ENCODE results near the gene SH2D4B.

Gene SH2D4B

DNA sequence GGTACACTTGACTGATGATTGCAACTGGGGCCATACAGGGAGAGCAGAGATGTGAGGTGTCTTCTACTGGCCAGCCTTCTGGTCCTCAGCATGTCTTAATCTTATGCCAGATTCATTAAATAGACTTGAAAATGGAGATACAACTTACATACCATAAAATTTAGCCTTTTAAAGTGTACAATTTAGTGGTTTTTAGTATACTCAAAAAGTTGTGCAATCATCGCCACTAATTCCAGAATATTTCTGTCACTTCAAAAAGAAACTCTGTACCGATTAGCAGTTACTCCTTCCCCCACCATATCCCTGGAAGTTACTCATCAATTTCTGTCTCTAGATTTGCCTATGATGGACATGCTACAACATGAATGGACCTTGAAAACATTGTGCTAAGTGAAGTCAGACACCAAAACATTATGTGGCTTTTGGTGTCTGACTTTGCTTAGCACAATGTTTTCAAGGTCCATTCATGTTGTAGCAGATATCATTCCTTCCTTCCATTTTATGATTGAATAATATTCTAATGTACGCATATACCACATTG, 53.0 kb downstream of the SH2D4B start:
- no peak for DNase-seq (ENCODE audit: low spot score)

DNA sequence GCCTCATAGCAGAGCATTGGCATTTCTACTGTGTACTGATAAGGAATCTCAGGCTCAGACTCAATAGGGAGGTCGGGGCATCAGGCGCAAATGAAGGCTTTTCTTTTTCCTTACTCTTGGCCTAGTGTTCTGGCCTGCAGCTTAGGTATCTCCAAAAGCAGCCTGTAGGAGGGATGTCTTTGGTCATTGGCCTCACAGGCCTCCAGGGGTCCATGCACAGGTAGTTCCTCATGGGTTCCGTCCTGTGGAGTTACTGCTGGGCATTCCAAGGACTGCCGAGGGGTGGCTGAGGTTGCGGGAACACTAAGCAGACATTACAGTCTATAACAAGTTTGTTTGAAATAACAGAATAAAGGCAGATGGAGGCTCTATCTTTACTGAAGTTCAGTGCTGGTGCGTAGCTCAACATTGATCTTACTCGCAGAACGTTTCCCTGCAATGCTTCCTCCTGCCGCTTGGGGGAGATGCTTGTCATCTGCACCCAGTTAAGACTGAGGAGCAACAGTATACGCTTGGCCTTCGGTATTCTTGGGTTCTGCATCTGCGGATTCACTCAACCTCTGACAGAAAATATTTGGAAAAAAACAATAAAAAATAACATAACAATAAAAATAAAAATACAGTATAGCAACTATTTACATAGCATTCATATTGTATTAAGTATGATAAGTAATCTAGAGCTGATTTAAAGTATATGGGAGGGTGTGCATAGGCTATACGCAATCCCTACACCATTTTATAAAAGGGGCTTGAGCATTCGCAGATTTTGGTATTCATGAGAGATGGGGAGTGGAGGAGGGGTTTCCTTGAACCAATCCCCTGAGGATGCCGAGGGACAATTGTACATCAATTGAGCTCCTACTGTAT, 58.9 kb downstream of the SH2D4B start:
- no peak for DNase-seq (ENCODE audit: low spot score)

DNA sequence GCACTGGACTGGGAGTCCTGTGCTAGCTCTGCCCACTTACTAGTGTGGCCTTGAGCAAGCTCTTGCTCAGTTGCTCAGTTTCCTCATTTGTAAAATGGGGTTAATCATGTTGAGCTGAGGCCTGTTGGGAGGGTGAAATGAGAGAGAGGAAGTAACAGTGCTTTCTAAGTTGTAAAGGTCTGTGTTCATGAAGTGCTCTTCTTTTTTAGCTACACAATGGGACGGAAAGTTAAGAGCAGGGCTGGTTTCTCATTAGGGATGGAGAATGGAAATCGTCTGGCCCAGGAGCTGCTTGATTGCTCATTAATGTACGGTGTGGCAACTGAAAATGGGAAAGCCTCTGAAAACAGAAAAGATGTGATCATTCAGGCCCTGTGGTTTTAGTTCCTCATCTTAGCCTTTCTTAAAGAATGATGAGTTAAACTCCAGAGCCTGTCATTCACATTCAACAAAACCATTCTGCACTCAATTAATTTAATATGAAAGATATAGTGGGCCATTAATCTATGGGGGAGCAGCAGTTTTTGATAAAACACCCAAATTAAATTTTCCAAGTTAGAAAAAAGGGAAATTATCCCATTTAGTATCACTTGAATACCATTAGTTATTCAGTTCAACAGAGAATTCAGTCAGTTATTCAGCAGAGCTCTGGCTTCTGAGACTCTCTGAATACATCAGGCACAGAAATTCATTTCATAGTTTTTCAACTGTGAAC, 60.5 kb downstream of the SH2D4B start:
- DNase-seq (ENCODE audit: low spot score) = peak; percentile 23

DNA sequence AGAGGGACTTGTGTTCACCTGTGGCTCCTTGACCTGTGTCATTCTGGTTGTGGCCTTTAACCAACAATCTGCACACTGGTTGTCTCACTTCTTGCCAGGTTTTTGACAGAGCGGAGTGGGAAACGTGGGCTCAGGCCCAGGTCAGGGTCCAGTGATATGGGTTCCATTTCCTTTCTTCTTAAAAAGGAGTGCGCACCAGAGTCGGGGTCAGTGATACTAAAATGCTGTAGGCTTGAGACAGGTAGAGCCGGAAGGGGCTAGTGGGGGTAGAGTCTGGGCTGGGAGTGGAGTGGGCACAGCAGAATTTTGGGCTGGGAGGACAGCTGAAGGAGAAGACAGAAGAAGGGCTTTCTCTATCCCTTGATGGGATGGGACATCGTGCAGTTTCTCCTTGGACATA, 61.2 kb downstream of the SH2D4B start:
- DNase-seq (ENCODE audit: low spot score) = no peak

DNA sequence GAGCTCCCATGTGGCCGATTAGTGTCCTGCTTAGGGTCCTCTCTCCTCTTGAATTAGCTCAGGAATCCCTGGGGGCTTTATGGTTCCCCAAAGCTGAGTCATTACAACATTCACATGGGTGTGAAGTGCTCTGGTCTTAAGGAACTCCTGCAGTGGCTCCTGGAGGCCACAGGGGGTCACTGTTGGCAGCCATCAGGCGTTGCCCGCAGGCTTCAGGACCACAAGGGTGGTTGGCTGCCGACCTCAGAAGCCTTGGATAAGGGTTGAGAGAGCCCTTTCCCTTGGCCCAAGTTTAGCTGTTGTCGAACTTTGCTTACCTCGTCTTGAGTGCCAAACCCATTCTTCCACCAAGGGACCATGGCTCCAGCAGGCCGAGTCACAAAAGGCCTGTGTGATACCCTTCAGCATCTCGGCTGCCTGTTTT, 61.7 kb downstream of the SH2D4B start:
- peak; percentile 28 for DNase-seq (ENCODE audit: low spot score)

DNA sequence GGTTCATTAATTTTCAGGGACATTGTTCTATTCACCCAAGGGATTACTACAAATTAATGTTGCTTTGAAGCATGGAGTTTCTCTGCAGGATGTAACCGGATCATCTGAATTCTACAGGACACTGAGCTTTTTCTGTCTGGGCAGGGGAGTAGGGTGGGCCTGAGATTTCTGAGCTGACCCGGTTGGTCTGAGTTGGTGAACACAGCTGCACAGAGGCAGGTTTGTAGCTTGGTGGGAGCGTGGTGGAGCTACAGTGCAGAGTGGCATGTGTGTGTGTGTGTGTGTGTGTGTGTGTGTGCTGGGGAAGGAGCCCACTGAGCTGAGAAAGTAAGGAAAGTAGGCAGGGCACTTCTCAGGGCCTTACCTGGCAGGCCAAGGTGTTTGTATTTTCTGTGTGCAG, 62.6 kb downstream of the SH2D4B start:
- DNase-seq (ENCODE audit: low spot score) = no peak

DNA sequence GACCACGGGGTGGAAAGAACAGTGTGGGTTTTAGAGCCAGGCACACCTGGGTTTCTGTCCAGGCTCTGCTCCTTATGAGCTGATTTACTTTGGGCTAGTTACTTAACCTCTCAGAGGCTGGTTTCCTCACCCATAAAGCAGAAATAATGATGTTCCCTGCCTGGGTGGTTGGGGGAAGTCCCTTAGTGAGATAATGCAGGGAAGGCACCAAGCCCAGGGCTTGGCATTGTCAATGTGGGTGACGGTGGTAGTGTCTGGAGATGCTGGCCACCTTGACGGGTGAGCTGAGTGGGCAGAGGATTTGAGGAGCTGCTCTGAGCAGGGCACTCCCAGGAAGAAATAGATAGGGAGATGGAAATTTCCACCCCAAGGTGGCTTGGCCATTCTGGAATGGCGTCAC, 65.2 kb downstream of the SH2D4B start:
- DNase-seq (ENCODE audit: low spot score) = no peak

DNA sequence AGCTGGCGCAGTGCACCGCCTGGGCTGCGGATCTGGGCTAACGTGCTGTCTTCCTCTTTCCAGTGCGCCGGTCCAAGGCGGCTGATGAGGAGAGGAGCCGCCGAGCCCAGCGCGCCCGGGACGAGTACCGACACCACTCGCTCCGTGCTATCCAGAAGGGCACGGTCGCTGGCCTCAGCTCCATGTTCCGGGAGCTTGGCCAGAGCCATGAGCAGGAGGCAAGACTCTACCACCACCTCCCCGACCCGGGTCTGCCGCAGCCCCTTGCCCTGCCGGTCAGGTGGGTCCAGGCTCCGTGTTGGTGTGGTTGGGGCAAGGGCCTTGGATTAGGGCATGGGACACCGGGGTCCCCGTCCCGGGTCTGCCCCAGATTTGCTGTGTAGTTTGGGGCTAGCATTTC, 65.8 kb downstream of the SH2D4B start:
- no peak for DNase-seq (ENCODE audit: low spot score)

DNA sequence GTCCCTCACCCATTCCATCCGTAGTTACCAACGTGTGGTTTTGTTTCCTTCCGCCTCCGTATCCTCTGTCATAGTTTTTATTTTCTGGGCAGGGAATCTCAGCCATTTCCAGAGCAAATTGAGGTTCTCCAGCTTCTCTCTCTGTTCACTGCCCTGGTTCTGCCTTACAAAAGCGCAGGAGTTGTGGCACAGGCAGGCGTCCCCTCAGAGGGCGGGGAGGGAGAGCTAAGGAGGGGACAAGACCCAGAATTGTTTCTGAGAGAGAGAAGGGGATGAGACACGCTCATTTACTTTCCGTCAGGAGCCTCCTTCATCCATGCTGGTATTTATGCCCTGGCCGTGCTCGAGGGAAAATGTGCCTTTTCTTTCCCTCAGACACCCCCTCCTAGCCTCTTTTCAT, 71.0 kb downstream of the SH2D4B start:
- no peak for DNase-seq (ENCODE audit: low spot score)

DNA sequence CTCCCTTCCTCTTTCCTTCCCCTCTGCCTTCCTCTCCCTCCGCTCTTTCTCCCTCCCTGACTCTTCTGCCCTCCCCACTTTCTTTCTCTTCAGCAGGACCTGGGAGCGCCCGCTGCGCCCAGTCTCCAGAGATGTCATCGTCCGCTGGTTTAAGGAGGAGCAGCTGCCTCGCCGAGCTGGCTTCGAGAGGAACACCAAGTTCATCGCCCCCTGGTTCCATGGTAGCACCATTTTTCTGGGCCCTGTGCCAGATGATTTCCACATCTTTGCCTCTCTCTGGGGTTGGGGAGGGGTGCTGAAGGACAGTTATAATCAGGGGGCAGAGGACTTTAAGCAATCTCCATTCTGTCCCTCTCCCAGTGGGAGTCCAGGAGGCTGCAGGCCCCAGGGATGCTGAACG, 71.6 kb downstream of the SH2D4B start:
- no peak for DNase-seq (ENCODE audit: low spot score)

DNA sequence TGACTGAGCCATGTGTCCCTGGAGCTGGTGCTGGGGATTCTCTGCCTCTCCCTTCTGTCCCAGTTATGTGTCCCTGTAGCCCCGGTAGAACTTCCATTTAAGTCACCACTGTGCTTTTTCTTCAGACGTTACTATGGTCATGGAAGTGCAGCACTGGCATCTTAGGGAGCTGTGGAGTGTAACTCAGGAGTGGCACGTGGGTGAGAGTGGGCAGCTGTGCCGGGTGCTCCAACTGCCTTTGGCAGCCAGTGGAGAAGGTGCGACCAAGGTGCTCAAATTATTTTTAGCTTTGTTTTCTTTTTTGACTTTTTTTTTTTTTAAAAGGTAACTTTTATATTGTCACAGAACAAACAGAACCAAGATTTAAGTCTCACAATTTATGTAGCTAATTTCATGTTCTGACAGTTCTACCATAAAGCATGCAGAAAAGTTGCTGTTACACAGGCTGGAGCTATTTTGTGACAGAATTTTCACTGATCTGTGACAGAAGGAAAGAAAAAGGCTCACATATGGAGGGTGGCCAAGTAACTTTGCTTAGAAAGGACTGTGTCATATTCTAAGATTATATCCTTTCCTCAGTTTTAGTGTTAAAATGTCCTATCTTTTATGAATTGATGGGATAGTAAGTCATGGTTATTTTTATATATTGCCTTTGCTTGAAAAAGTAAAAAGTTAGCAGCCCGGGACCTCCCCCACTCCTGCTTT, 73.9 kb downstream of the SH2D4B start:
- no peak for DNase-seq (ENCODE audit: low spot score)

DNA sequence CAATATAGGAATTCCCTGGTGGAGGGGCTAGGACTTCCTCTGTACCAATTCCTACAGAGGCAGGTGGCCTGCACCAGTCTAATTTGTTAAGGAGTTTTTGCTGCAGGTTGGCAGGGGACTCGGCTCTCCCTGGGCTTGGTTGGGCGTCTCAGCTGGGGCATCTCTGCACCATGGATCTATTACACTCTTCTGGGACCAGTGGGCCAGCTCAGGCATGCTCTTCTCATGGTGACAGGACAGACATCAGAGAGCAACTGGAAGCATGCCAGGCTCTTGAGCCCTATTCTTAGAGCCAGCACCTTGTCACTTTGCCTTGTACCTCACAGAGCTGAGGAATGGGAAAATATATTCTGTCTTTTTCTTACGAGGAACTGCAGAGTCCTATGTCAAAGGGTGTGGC, 74.6 kb downstream of the SH2D4B start:
- DNase-seq (ENCODE audit: low spot score) = no peak

DNA sequence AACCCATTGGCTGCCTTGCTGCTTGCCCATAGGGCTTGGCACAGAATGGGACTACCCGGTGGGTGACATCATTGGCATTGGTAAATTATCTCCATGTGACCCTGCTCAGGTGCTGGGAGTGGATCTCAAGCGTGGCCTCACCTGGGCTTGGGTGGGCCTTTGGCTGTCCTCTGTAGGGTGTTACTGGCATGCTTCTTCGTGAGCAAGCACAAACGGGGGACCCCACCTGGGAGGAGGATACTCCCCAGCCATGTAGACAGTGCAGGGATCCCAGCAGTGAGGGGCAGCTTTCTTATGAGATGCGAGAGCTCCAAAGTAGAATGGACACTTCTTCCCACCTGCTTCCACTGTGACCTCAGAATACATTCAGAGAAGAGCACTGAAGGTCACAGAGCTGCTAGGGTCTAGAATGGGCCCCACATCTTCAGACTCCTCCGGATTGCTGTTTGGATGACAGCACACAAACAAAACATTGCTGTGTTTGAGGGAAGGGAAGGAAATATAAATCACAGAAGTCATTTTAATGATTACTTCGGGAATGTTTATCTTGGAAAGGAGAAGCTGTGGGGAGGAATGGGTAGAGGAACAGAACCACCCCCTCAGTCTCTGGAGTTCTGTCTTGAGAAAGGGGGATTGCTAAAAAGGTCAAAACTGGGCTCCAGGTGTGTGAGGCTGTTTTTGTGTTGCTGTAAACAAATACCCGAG, 75.9 kb downstream of the SH2D4B start:
- no peak for DNase-seq (ENCODE audit: low spot score)

DNA sequence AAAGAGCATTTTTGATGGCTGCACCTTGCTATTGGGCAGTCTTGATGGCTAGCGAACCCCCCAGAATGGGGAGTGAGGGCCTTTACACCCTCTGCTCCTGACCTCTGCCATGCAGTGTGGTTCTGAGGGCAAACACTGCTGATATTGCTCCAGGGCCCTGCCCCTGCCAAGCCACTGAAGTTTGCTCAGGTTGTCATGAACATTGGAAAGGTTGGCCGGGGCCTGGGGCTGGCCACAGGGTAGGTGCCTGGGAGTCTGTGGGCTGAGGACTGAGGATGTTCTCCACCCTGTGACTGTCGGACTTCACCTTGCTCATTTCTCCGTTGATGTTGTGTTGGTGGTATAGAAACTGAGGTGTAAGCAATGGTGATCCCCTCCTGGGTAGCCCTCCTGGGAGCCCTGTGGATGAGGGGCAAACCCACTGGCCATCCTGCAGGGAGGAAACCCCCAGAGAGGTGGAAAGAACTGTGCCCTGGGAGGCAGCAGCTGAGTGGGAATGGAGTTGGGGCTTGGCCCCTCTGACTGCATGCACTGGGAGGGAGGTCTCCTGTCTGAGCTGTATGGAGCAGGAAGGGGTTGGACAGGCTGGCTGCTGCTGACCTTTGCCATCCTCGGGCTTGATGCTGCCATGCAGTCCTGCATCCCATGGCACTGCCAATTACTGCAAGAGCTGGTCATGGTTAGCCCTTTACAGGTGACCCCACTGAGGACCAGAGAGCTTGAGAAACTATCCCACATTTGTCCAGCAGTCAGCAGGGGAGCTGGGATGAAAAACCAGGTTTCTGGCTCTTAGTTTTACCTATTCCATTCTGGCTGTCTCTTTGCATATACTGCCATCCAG, 77.1 kb downstream of the SH2D4B start:
- no peak for DNase-seq (ENCODE audit: low spot score)

DNA sequence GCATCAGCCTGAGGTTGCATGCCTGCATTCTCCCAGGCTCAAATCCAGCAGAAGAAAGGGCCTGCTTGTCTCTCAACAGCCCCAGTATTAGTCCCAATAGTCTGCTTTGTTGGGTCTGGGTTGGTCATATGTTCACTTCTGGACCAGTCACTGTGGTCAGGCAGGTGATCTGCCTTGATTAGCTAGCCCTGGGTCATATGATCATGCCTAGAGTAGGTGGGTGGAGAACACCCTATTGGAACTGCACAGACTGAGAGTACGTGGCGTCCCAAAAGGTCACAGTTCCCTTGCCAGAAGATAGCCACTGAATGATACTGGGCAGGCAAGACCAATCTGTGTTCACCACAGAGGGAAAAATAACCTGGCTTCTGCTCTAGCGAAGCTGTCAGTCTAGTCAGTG, 80.1 kb downstream of the SH2D4B start:
- no peak for DNase-seq (ENCODE audit: low spot score)

DNA sequence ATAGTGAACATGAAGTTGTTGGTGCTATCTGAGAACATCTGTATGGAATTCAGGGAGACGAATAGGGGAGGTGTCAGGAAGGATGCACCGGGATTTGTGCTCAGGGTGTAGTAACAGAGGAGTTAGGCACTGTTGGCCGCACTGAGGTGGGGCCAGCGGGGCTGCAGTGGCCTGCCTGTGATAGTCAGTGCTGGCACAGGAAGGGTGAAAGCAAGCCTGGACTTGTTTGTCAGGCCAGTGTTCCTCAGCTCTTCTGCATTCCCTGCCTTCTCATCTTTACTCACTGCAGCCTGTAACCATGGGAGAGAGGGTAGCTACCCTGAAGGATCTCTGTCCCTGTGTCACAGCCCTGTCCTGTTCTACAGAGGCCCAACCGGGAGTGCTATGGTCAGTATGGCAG, 81.3 kb downstream of the SH2D4B start:
- no peak for DNase-seq (ENCODE audit: low spot score)

DNA sequence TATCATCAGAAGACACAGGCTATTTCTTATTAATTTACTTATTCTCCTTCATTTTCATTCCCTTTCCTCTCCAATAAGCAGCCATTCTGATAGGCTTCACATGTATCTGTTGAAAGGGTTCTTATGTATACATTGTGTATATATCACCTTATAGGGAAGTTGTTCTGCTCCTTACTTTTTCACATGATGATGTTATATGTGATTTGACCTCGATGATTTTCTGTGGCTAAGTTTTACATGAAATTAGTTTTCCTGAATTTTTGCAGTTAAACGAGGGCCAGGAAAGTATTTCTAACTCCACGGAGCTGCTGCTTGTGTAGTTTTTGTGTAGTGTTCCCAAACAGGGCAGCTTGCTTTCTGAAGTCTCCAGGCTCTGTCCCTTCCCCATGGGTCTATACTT, 84.5 kb downstream of the SH2D4B start:
- DNase-seq (ENCODE audit: low spot score) = no peak

DNA sequence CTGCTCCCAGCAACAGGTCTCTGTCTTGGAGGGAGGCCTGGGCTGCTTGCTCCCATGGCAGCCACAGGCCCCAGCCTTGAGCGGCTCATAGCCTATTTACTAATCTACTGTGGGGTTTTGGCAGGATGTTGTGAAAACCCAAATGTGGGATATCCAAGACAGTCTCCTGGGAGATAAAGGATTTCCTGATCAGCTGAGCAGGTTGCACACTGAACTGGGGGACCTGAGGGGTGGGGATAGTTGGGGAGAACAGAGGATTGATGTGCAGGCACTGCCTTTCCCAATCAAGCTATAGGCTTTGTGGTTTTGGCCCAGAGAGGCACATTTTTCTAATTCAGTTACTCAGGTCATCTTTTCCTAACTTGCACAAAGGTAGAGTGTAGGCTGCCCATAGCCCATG, 92.6 kb downstream of the SH2D4B start:
- DNase-seq (ENCODE audit: low spot score) = no peak

DNA sequence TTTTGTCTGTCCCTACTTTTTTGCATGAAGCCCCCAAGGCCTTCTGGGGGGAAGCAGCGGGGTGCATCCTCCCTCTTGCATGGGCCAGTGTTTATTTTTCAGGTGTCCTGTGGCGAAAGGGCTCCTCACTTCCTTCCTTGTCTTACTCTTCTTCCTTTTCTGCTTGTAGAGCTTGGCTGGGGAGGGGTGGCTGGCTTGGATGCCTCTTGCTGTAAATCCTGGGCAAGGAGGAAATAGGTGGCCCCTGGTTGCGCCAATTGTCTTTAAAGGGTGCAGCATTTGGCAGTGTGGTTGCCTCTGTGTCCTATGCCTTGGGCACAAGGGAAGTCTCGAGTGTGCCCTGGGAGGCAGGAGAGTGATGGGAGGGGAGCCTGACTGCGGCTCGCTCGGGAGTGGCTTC, 95.0 kb downstream of the SH2D4B start:
- no peak for DNase-seq (ENCODE audit: low spot score)

DNA sequence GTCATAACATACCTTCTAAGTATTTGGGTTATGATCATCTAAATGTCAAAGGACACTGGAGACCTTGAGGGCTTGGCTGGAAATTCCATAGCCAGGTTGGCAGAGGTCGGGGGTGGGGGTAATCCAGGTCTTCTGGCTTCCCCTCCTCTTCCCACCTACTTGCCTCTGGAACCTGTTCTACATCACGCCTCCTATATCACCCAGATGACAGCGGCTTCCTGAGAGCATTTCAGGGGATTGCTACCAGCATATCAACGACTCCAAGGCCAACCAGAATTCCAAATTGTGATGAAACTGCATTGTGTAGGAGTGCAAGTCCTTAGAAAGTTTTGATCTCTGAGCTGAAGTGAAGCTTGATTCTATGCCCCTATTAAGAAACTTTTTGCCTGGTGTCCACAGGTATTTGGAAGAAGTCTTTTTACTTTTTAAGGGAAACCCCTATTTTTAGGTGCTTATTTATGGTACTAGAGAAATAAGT, 95.7 kb downstream of the SH2D4B start:
- DNase-seq (ENCODE audit: low spot score) = no peak

DNA sequence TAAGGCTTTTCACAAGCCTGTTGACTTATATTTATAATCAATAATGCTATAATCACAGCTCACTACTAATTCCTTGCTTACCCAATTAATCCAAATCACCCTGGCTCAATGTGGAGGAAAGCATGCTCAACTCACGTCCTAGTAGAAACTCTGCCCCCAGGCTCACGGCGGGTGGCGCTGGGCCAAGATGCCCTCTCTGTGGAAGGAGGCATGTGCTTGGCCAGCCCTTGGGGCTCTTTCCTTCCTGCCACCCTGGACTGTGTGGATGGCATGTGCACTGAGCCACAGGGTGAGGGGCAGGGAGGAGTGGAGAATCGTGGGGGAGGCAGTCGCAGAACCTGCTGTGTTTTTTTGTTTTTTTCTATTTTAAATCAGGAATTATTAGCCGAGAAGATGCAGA, 96.2 kb downstream of the SH2D4B start:
- DNase-seq (ENCODE audit: low spot score) = no peak

All from pons (tissue), 1 donor.